Neutrophil (primary cell): Measurements from ENCODE around the gene SDC1.

ENCODE experiments used
- H3K27ac ChIP-seq: fragments of 200-600 bp; sonication (generic); 2 replicates; pipeline ENCODE4 v1.5.1; 2016; ENCODE audit warnings: mild to moderate bottlenecking, moderate library complexity
- H3K27me3 ChIP-seq: fragments of 200-600 bp; sonication (generic); 2 replicates; pipeline ENCODE4 v1.6.0; 2016; ENCODE audit warnings: mild to moderate bottlenecking
- H3K36me3 ChIP-seq: fragments of 200-600 bp; sonication (generic); 2 replicates; pipeline ENCODE4 v1.5.1; 2017
- H3K4me1 ChIP-seq, 2 experiments: fragments of 200-600 bp in 1 of 2; sonication (generic) in 1 of 2; 1 replicate in 1 of 2; 2 replicates in 1 of 2; pipeline versions ENCODE4 v1.5.1 to v1.6.1; 2013 to 2016; ENCODE audit warnings: low read depth in 1 of 2, low read length in 1 of 2, mild to moderate bottlenecking in 1 of 2, moderate library complexity in 1 of 2; ENCODE audit not compliant: control insufficient read depth in 1 of 2, insufficient read depth in 1 of 2
- H3K4me3 ChIP-seq, 2 experiments: fragments of 200-600 bp in 1 of 2; sonication (generic) in 1 of 2; 1 replicate in 1 of 2; 2 replicates in 1 of 2; pipeline ENCODE4 v1.5.1; 2013 to 2016; ENCODE audit warnings: low read depth in 1 of 2, low read length in 1 of 2, mild to moderate bottlenecking in 1 of 2, moderate library complexity in 1 of 2
- H3K9me3 ChIP-seq: fragments of 200-600 bp; sonication (generic); 2 replicates; pipeline ENCODE4 v1.5.1; 2016
- CTCF ChIP-seq: fragments of 200-600 bp; sonication (generic); IDR thresholded peaks from 2 replicates; pipeline ENCODE4 v1.5.1; 2016; ENCODE audit warnings: antibody characterized with exemption

The SDC1 gene

GRCh38 chr2:20188201-20188600, 36.7 kb downstream of the SDC1 start:
- Histone ChIP-seq H3K4me3 (no peak overlapping the region), H3K27ac (no peak overlapping the region), H3K4me1 (no peaks in the 10 kb centered on the region), H3K9me3 (no peaks in the 10 kb centered on the region), H3K27me3 (peaks cover 4% of the 10 kb centered on the region), H3K36me3 (no peaks in the 10 kb centered on the region)
- no peak for TF ChIP-seq CTCF

GRCh38 chr2:20187331-20187730, 37.6 kb downstream of the SDC1 start:
- no peaks in the 10 kb centered on the region for H3K36me3 ChIP-seq
- peaks cover 8% of the 10 kb centered on the region for H3K27me3 ChIP-seq
- no peaks in the 10 kb centered on the region for H3K4me1 ChIP-seq
- H3K9me3 ChIP-seq = no peaks in the 10 kb centered on the region
- H3K4me3 ChIP-seq = no peak overlapping the region
- TF ChIP-seq CTCF = no peak
- H3K27ac ChIP-seq = no peak overlapping the region

GRCh38 chr2:20186855-20187187, 38.1 kb downstream of the SDC1 start:
- H3K36me3 ChIP-seq = no peaks in the 10 kb centered on the region
- H3K27ac ChIP-seq = no peak overlapping the region
- no peak overlapping the region for H3K4me3 ChIP-seq
- peaks cover 8% of the 10 kb centered on the region for H3K27me3 ChIP-seq
- H3K4me1 ChIP-seq = no peaks in the 10 kb centered on the region
- H3K9me3 ChIP-seq = no peaks in the 10 kb centered on the region
- TF ChIP-seq CTCF = no peak

GRCh38 chr2:20186078-20186854, 38.7 kb downstream of the SDC1 start:
- no peak for TF ChIP-seq CTCF
- H3K36me3 ChIP-seq = no peaks in the 10 kb centered on the region
- H3K4me3 ChIP-seq = no peak overlapping the region
- peaks cover 8% of the 10 kb centered on the region for H3K27me3 ChIP-seq
- H3K4me1 ChIP-seq = no peaks in the 10 kb centered on the region
- no peak overlapping the region for H3K27ac ChIP-seq
- H3K9me3 ChIP-seq = no peaks in the 10 kb centered on the region

- Histone ChIP-seq H3K27me3 (peaks cover 8% of the 10 kb centered on the region), H3K4me3 (no peak overlapping the region), H3K27ac (no peak overlapping the region), H3K4me1 (no peaks in the 10 kb centered on the region), H3K36me3 (no peaks in the 10 kb centered on the region), H3K9me3 (no peaks in the 10 kb centered on the region)
- TF ChIP-seq CTCF = no peak
Measured at GRCh38 chr2:20185176-20186022, 39.5 kb downstream of the SDC1 start.
